Erythroblast (primary cell): ENCODE measurements around the gene ESRRB.

Source experiments
- GATA1 ChIP-seq: IDR thresholded peaks from 2 replicates; pipeline ENCODE4 v1.6.1; 2011; ENCODE audit warnings: low read depth, mild to moderate bottlenecking, control low read depth, low read length, moderate library complexity
- POLR2A ChIP-seq: IDR thresholded peaks from 2 replicates; pipeline ENCODE4 v1.6.1; 2011; ENCODE audit warnings: mild to moderate bottlenecking, low read length

DNA sequence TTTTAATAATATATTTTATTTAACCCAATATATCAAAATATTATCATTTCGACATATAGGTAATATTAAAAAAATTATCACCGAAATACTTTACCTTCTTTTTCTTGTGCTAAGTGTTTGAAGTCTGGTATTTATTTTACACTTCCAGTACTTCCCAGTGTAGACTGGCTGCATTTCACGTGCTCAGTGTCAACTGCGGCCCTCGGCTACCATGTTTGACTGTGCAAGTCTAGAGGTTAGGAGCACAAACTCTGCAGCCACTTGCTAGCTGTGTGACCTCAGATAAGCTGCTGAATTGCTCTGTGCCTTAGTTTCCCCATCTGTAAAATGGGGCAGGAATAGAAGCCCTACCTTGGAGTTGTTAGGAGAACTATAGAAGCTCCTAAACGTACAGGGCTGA, 42.3 kb upstream of the ESRRB start:
- no peak for TF ChIP-seq POLR2A
- no peak for TF ChIP-seq GATA1
